Measurements from ENCODE around the gene OR2V2.

GRCh38 chr5:181156758-181157157 is 9.4 kb downstream of the OR2V2 start:
- TF ChIP-seq EZH2 (IDR thresholded peaks at IDR 0.05; ENCODE audit: borderline replicate concordance, low read depth, low read length, poor library complexity, severe bottlenecking), result no peak
- TF ChIP-seq CTCF (conservative IDR thresholded peaks at IDR 0.05; ENCODE audit: low read depth, low read length), result no peak
